CD8-positive, alpha-beta memory T cell (primary cell): Measurements from ENCODE around the gene WASHC2A. TPM values are rescaled to one million over a fixed set of nuclear protein-coding genes. Genes with fewer than 3 reads are reported as not detected.
"Not testable (repeated sequence)": the region's sequence is repeated elsewhere in the genome, so short reads cannot be mapped to it uniquely, and the experiment has no call there.

Experiments
- CTCF ChIA-PET: fragments of 350-600 bp; sonication (Branson Sonifier 250); formaldehyde crosslinking; loops from one replicate; lab custom pipeline; 2021; ENCODE audit warnings: antibody characterized with exemption; lab: Charles Lee
- POLR2A ChIA-PET: fragments of 350-600 bp; sonication (Branson Sonifier 250); formaldehyde crosslinking; loops from one replicate; lab custom pipeline; 2021; ENCODE audit warnings: antibody characterized with exemption; lab: Charles Lee
- DNase-seq, 5 donors: peaks; one replicate each; pipeline versions ENCODE4 v3.0.0 to v3.0.0-alpha.2; 2020 to 2022; ENCODE audit warnings: mixed read lengths in 1 of 5
- H3K27ac ChIP-seq: one replicate; pipeline ENCODE4 v1.7.0; 2013; ENCODE audit warnings: low read depth, mild to moderate bottlenecking, low read length, moderate library complexity
- H3K27me3 ChIP-seq: 2 replicates; pipeline ENCODE4 v1.7.0; 2013; ENCODE audit warnings: low read length, mild to moderate bottlenecking; ENCODE audit not compliant: insufficient read depth, poor library complexity, severe bottlenecking
- H3K36me3 ChIP-seq: 2 replicates; pipeline ENCODE4 v1.7.0; 2013; ENCODE audit warnings: mild to moderate bottlenecking, low read length, moderate library complexity; ENCODE audit not compliant: insufficient read depth
- H3K4me1 ChIP-seq: 2 replicates; pipeline ENCODE4 v1.7.0; 2013; ENCODE audit warnings: mild to moderate bottlenecking, low read length, moderate library complexity; ENCODE audit not compliant: insufficient read depth
- H3K4me3 ChIP-seq: 2 replicates; pipeline ENCODE4 v1.7.0; 2013; ENCODE audit warnings: mild to moderate bottlenecking, low read length
- H3K9me3 ChIP-seq: 2 replicates; pipeline ENCODE4 v1.7.0; 2013; ENCODE audit warnings: mild to moderate bottlenecking, low read length
- H3K27ac Mint-ChIP-seq, 8 donors: one replicate each; pipeline ENCODE4 v1.8.0; 2020 to 2021; ENCODE audit warnings: mixed read lengths in 8 of 8, mild to moderate bottlenecking in 6 of 8, inconsistent platforms in 3 of 8, moderate library complexity in 3 of 8
- H3K27me3 Mint-ChIP-seq, 2 donors: one replicate each; pipeline ENCODE4 v1.8.0; 2020 to 2021; ENCODE audit warnings: mixed read lengths in 2 of 2, mild to moderate bottlenecking in 1 of 2, moderate library complexity in 1 of 2
- H3K36me3 Mint-ChIP-seq, 3 donors: one replicate each; pipeline ENCODE4 v1.8.0; 2020 to 2021; ENCODE audit warnings: mixed read lengths in 3 of 3, inconsistent platforms in 1 of 3, mild to moderate bottlenecking in 1 of 3
- H3K4me1 Mint-ChIP-seq, 3 donors: one replicate each; pipeline ENCODE4 v1.8.0; 2020 to 2021; ENCODE audit warnings: mixed read lengths in 3 of 3, inconsistent platforms in 1 of 3, mild to moderate bottlenecking in 1 of 3
- H3K4me3 Mint-ChIP-seq, 7 donors: one replicate each; pipeline ENCODE4 v1.8.0; 2020 to 2021; ENCODE audit warnings: mixed read lengths in 7 of 7, mild to moderate bottlenecking in 6 of 7, moderate library complexity in 4 of 7, inconsistent platforms in 2 of 7
- H3K9me3 Mint-ChIP-seq, 5 donors: one replicate each; pipeline ENCODE4 v1.8.0; 2020 to 2022; ENCODE audit warnings: mixed read lengths in 5 of 5, mild to moderate bottlenecking in 3 of 5, moderate library complexity in 2 of 5, inconsistent platforms in 1 of 5
- polyA plus RNA-seq: library from polyadenylated mRNA; unstranded; fragments of 300-500 nt; fragmentation: Illumina TruSeq; gene quantifications from one replicate; pipeline ENCODE4 v1.2.3, GENCODE V29; 2021
- total RNA-seq, 2 experiments: library from RNA; stranded (reverse); gene quantifications; one replicate each; pipeline ENCODE4 v1.2.3, GENCODE V29; 2021

The WASHC2A gene
- total and polyA plus RNA-seq, 3 experiments from 2014 or later: 30.9 to 46.1 (median 33.2) TPM

DNA sequence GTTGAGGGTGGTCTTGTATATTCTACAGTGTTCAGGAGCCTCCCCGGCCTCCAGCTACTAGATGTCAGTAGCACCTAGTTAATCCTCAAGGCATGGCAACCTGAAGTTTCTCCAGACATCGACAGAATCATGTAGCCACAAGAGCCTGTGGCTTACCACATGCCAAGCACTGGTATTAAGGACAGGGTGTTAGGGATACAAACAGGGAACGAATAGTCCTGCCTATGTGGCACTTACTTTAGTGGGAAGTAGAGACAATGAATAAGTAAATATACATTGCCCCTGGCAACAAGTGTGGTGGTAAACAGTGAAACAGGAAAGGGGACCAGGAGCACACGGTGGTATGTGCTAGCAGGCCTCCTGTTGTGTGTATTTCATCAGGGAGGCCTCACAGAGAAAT, 32.4 kb upstream of the WASHC2A start:
- H3K27me3 ChIP-seq, H3K4me1 Mint-ChIP-seq, H3K27ac ChIP-seq, H3K9me3 Mint-ChIP-seq, H3K4me3 ChIP-seq, POLR2A ChIA-PET, DNase-seq, H3K27ac Mint-ChIP-seq, CTCF ChIA-PET, H3K4me1 ChIP-seq, H3K36me3 ChIP-seq, H3K4me3 Mint-ChIP-seq, H3K9me3 ChIP-seq, H3K36me3 Mint-ChIP-seq: not testable (repeated sequence)
- peaks cover 1 to 10% of the 10 kb centered on the region in 2 donors for H3K27me3 Mint-ChIP-seq

DNA sequence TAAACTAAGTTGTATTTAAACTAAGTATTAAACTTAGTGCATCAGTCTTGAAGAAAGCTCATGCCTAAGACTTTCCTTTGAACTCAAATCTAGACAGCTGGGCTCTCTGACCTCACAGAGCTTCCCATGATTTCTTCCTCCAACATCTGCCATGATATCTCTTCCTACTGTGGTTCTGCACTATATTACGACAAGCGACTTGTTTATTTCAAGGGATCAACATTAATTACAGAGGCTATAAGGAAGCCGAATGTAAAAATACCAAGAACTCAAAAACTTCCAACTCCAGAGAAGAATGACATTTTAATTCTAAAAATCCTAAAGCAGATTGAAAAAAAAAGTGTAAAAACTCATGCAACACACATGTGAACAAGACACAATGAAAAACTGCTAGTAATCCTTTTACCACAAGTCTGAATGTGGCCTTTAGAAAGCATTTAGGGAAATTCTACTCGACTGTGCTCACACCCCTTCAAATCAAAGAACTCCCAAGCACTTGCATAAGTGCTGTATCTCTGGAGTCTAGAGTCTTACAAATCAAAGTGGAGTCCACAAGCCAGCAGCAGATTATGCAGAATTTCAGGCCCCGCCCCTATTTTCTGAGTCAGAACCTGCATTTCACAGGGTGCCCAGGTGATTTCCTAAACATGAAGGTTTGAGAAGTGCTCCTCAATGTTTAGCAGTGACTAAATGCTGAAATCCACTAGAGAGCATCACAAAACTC, 22.7 kb upstream of the WASHC2A start:
- H3K4me1 Mint-ChIP-seq: peaks cover 7 to 14% (median 11%) of the 10 kb centered on the region in 3 donors
- ChIA-PET POLR2A (no interaction called here), CTCF (no interaction called here)
- H3K36me3 Mint-ChIP-seq: no peaks in the 10 kb centered on the region
- H3K27me3 Mint-ChIP-seq: peaks cover 0 to 6% of the 10 kb centered on the region in 2 donors
- Histone ChIP-seq H3K27me3 (no peaks in the 10 kb centered on the region), H3K4me1 (no peaks in the 10 kb centered on the region), H3K36me3 (no peaks in the 10 kb centered on the region), H3K9me3 (no peaks in the 10 kb centered on the region), H3K4me3 (no peak overlapping the region), H3K27ac (no peak overlapping the region)
- H3K27ac Mint-ChIP-seq: peak overlapping the region in 1 of 8 donors; percentile 12
- H3K9me3 Mint-ChIP-seq: no peaks in the 10 kb centered on the region
- no peak overlapping the region for H3K4me3 Mint-ChIP-seq
- no peak for DNase-seq

DNA sequence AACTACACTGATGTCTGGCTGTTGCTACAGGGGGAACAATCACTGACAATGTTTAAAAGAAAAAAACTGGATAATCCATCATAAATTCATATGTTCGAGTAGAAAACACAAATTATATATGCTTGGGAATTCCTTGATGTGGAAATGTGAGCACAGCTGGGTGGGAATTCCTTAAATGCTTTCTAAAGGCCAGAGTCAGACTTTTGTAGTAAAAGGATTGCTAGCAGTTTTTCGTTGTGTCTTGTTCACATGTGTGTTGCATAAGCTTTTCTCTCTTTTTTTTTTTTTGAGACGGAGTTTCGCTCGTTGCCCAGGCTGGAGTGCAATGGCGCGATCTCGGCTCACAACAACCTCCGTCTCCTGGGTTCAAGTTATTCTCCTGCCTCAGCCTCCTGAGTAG, 21.3 kb upstream of the WASHC2A start:
- H3K36me3 Mint-ChIP-seq, POLR2A ChIA-PET, H3K27me3 Mint-ChIP-seq, H3K27me3 ChIP-seq, H3K4me1 ChIP-seq, H3K36me3 ChIP-seq, DNase-seq, H3K4me3 Mint-ChIP-seq, H3K4me3 ChIP-seq, H3K27ac Mint-ChIP-seq, H3K9me3 Mint-ChIP-seq, H3K9me3 ChIP-seq, H3K27ac ChIP-seq, CTCF ChIA-PET: not testable (repeated sequence)
- peaks cover 7 to 14% (median 11%) of the 10 kb centered on the region in 3 donors for H3K4me1 Mint-ChIP-seq

DNA sequence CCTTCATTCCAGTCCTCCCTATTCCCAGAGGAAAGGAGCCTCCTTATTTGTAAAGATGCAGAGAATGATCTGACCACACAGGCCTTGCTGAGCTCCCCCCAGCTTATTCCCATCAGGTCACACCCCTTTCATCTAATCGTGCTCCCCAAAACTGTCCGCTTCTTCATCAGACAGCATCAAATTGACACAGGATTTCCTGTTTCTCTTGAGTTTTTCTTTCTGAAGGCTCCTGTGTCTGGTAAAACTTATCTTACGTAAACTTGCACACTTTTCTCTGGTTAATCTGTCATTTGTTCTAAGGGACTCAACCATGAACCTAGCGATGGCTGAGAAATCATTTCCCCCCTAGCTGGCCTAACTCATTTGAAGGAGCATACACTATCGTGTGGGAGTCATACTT, 20.2 kb upstream of the WASHC2A start:
- H3K36me3 Mint-ChIP-seq, H3K4me1 ChIP-seq, CTCF ChIA-PET, H3K9me3 Mint-ChIP-seq, H3K36me3 ChIP-seq, H3K27me3 ChIP-seq, POLR2A ChIA-PET, DNase-seq, H3K27me3 Mint-ChIP-seq, H3K9me3 ChIP-seq, H3K27ac ChIP-seq, H3K4me3 ChIP-seq: not testable (repeated sequence)
- H3K4me3 Mint-ChIP-seq: peak overlapping the region in 4 of 7 donors; percentile 33 to 54 (median 42)
- peak overlapping the region; percentile 67 to 94 (median 90) for H3K27ac Mint-ChIP-seq
- H3K4me1 Mint-ChIP-seq: peaks cover 7 to 14% (median 11%) of the 10 kb centered on the region in 3 donors

DNA sequence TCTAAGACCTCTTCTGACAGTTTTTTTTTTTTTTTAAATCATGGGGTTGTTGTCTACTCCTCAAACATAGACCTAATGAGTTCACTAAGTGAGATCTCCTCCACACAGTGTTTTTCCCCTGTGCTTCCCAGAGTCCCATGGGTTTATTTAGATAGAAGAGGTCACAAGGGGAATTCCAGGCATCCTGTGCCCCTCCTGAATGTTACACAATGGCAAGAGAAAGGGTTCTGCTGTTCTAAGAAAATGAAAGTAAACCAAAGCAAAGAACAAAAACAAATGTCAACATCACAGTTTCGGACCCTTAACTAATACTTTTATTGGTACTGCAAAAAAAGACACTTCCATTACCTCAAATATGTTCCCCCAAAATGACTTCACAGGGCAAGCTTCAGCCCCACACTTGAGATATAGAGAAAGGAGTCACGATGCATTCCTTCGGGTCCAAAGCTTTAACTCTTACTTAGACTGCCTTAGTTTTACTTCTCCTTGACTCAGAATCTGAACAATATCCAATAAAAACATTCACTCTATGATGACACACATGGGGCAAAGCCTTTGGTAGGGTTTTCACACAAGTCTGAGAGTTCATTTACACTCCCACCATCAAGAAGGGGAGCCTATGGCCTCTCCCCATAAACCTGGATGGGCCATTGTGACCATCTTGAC, 15.6 kb upstream of the WASHC2A start:
- H3K4me3 Mint-ChIP-seq, POLR2A ChIA-PET, H3K36me3 Mint-ChIP-seq, H3K4me3 ChIP-seq, H3K36me3 ChIP-seq, H3K9me3 Mint-ChIP-seq, H3K27ac ChIP-seq, H3K9me3 ChIP-seq, H3K27me3 ChIP-seq, H3K4me1 ChIP-seq, H3K27me3 Mint-ChIP-seq, H3K27ac Mint-ChIP-seq, DNase-seq, CTCF ChIA-PET: not testable (repeated sequence)
- peaks cover 4 to 12% (median 11%) of the 10 kb centered on the region in 3 donors for H3K4me1 Mint-ChIP-seq

DNA sequence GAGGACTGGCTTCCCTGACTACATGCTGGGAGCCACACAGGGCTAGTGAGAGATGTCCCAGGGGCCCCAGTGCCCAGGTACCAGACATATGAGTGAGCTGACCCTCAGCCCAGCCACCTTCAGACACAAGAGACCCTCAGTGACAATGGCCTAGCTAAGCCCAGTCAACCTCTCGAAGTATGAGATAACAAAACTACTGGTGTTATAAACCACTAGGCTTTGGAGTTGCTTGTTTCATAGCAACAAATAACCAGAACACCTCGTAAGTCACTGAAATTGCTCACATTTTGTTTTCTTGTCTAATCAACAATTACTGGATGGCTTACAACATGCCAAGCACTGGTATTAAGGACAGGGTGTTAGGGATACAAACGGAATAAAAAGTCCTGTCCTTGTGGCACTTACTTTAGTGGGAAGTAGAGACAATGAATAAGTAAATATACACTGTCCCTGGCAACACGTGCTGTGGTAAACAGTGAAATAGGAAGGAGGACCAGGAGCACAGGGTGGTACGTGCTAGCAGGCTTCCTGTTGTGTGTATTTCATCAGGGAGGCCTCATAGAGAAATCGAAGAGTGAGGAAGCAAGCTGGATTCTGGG, 14.9 kb upstream of the WASHC2A start:
- POLR2A ChIA-PET, H3K9me3 Mint-ChIP-seq, H3K27me3 Mint-ChIP-seq, H3K36me3 ChIP-seq, H3K4me3 Mint-ChIP-seq, DNase-seq, H3K27me3 ChIP-seq, H3K4me3 ChIP-seq, CTCF ChIA-PET, H3K36me3 Mint-ChIP-seq, H3K27ac ChIP-seq, H3K9me3 ChIP-seq, H3K27ac Mint-ChIP-seq, H3K4me1 ChIP-seq, H3K4me1 Mint-ChIP-seq: not testable (repeated sequence)

DNA sequence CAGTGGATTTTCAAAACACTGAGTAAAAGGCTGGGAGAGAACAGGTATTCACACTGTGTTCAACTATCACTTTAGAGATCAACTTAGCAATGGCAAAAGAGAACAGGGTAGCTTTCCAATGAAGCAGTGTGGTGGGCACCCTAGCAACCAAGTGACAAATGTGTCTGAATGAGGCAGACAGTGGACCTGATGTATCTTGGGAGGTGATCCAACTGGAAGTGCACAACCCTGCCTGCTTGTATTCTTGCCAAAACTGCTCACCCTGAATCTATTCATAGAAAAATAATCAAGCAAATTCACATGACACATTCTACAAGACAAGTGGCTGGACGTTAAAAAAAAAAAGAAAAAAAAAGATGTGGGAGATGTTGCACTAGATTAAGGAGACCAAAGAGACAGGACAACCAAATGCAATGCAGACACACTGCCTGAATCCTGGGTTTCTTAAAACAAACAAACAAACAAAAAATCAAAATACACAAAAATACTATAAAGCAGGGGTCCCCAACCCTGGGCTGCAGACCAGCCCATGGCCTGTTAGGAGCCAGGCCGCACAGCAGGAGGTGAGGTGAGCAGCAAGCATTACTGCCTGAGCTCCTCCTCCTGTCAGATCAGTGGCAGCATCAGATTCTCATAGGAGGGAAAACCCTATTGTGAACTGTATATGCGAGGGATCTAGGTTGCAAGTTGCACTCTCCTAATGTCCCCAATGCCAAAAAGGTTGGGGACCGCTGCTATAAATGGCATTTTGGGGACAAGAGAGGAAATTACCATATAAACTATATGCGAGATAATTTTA, 12.1 kb upstream of the WASHC2A start:
- H3K4me3 ChIP-seq, H3K36me3 Mint-ChIP-seq, H3K27me3 Mint-ChIP-seq, POLR2A ChIA-PET, H3K4me3 Mint-ChIP-seq, H3K36me3 ChIP-seq, H3K4me1 ChIP-seq, H3K9me3 ChIP-seq, H3K27ac ChIP-seq, CTCF ChIA-PET, H3K27me3 ChIP-seq, DNase-seq, H3K9me3 Mint-ChIP-seq, H3K27ac Mint-ChIP-seq, H3K4me1 Mint-ChIP-seq: not testable (repeated sequence)

DNA sequence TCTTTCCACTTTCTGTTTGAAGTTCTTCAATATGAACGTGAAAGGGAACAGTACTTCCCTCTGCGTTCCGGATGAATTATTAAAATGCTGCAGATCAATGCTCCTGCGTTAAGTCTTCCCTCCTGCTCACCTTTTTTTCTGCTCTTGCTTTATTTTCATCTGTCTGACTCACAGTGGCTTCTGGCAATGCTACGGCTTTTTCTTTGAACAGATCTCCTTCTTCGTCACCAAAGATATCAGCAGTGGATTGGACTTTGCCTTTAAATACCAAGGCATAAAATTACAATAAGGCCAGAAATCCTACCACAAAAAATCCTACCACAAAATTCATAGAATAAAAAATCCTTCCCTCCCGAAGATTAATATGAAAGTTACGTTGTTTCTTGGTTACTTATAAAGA, 11.1 kb upstream of the WASHC2A start:
- CTCF ChIA-PET: not testable (repeated sequence)

More for the DNA sequence above, 11.1 kb upstream of the WASHC2A start:
- H3K27ac Mint-ChIP-seq, POLR2A ChIA-PET, H3K27me3 Mint-ChIP-seq, H3K9me3 ChIP-seq, H3K9me3 Mint-ChIP-seq, H3K27me3 ChIP-seq, DNase-seq, H3K36me3 ChIP-seq, H3K36me3 Mint-ChIP-seq, H3K4me1 ChIP-seq, H3K4me3 Mint-ChIP-seq, H3K4me3 ChIP-seq, H3K27ac ChIP-seq, H3K4me1 Mint-ChIP-seq: not testable (repeated sequence)
